WTC11 (cell line): ENCODE data around the gene SNAP47.

Experiments used
- E2F4 ChIP-seq: sonication (generic); formaldehyde crosslinking; IDR thresholded peaks from 2 replicates; pipeline ENCODE4 v1.8.1; 2022; ENCODE audit warnings: low read depth, mild to moderate bottlenecking, moderate library complexity, missing genetic modification reagents, borderline replicate concordance
- MAX ChIP-seq: sonication (generic); formaldehyde crosslinking; IDR thresholded peaks from 2 replicates; pipeline ENCODE4 v1.8.0; 2022; ENCODE audit warnings: mild to moderate bottlenecking, missing genetic modification reagents
- NR2C2 ChIP-seq: sonication (generic); formaldehyde crosslinking; IDR thresholded peaks from 2 replicates; pipeline ENCODE4 v1.8.0; 2022; ENCODE audit warnings: mild to moderate bottlenecking, missing genetic modification reagents
- PRDM15 ChIP-seq: sonication (generic); formaldehyde crosslinking; IDR thresholded peaks from 2 replicates; pipeline ENCODE4 v1.8.0; 2022; ENCODE audit warnings: missing genetic modification reagents
- SP1 ChIP-seq: sonication (generic); formaldehyde crosslinking; conservative IDR thresholded peaks from 2 replicates; pipeline ENCODE4 v1.8.1; 2022; ENCODE audit warnings: missing genetic modification reagents
- TF ChIP-seq, protein P1 (sequence below): fragments of 200-600 bp; IDR thresholded peaks from 2 replicates; pipeline ENCODE4 v1.8.0; 2022; ENCODE audit warnings: antibody characterized with exemption

DNA sequence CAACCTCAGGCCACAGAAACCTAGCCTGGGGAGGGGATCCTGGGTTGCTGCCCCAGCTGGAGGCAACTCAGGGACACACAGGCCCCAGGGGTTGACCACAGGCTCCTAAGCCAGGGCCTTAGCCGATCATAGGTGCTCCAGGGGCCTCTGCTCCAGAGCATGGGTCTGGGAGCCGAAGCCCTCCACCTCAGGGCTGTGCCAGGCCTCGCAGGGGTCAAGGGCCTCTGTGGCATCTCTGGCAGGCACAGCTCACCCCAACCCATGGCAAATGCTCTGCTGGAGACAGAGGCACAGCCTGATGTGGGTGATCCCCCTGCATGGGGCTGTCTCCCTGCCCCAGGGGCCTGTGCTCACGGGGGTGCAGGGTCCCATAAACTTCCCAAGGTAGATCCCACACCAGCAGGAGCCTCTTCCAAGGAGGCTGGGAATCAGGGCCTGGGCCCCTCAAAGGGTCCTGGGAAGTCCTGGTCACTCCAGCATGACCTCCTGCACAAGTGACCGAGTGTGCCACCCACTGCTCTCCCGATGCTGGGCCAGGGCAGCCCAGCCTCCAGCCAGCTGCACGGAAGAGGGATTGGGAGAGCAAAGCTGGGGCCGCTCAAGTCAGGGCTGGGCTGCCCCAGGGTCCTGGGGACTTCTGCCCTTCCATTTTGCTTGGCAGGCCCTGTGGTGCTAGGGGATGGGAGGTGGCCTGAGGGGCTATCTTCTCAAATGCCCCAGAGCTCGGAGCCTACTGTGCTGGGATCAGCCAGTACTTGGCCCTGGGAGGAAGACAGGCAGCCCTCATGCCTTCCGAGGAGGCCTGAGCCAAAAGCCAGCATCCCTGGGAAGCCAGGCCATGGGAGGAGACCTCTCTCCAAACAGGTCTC is 58.1 kb downstream of the SNAP47 start:
- TF ChIP-seq, protein P1, sequence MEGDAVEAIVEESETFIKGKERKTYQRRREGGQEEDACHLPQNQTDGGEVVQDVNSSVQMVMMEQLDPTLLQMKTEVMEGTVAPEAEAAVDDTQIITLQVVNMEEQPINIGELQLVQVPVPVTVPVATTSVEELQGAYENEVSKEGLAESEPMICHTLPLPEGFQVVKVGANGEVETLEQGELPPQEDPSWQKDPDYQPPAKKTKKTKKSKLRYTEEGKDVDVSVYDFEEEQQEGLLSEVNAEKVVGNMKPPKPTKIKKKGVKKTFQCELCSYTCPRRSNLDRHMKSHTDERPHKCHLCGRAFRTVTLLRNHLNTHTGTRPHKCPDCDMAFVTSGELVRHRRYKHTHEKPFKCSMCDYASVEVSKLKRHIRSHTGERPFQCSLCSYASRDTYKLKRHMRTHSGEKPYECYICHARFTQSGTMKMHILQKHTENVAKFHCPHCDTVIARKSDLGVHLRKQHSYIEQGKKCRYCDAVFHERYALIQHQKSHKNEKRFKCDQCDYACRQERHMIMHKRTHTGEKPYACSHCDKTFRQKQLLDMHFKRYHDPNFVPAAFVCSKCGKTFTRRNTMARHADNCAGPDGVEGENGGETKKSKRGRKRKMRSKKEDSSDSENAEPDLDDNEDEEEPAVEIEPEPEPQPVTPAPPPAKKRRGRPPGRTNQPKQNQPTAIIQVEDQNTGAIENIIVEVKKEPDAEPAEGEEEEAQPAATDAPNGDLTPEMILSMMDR = no peak
- TF ChIP-seq E2F4 (CRISPR knock-in tag) = no peak
- TF ChIP-seq PRDM15 (CRISPR knock-in tag) = no peak
- no peak for TF ChIP-seq NR2C2
- TF ChIP-seq SP1 (CRISPR knock-in tag) = no peak
- TF ChIP-seq MAX (CRISPR knock-in tag) = no peak
